Natural killer cell treated with Interleukin-12 subunit alpha and Interleukin-12 subunit beta and Interleukin-15 and Interleukin-18, amount 100 ng/mL, for 72 hours (primary cell): ENCODE measurements around the gene ASCL3. TPM values are rescaled to one million over a fixed set of nuclear protein-coding genes. Genes with fewer than 3 reads are reported as not detected.
"Not testable (repeated sequence)": the region's sequence is repeated elsewhere in the genome, so short reads cannot be mapped to it uniquely, and the experiment has no call there.

Source experiments
- ATAC-seq, 2 donors: fragments of 150-1000 bp; cut with Tn5 transposase in 1 of 2; sonication (Bioruptor Pico), chemical (Tn5 transposase) in 1 of 2; 2 replicates each; pipeline ENCODE4 v1.10.0; 2021
- DNase-seq: peaks from one replicate; pipeline ENCODE4 v3.0.0; 2022; ENCODE audit warnings: low spot score
- H3K27ac Mint-ChIP-seq, 2 donors: 1 replicate in 1 of 2; 2 replicates in 1 of 2; pipeline ENCODE4 v1.8.0; 2022; ENCODE audit warnings: mixed read lengths in 2 of 2, mild to moderate bottlenecking in 1 of 2, moderate library complexity in 1 of 2
- H3K27me3 Mint-ChIP-seq, 2 donors: 1 replicate in 1 of 2; 2 replicates in 1 of 2; pipeline ENCODE4 v1.8.0; 2022; ENCODE audit warnings: mixed read lengths in 2 of 2
- H3K36me3 Mint-ChIP-seq: one replicate; pipeline ENCODE4 v1.8.0; 2022; ENCODE audit warnings: mixed read lengths
- H3K4me1 Mint-ChIP-seq, 2 donors: 1 replicate in 1 of 2; 2 replicates in 1 of 2; pipeline ENCODE4 v1.8.0; 2022; ENCODE audit warnings: low read depth in 2 of 2, mixed read lengths in 2 of 2, mild to moderate bottlenecking in 1 of 2
- H3K4me3 Mint-ChIP-seq: one replicate; pipeline ENCODE4 v1.8.0; 2022; ENCODE audit warnings: mixed read lengths
- H3K9me3 Mint-ChIP-seq: 2 replicates; pipeline ENCODE4 v1.8.0; 2022; ENCODE audit warnings: mixed read lengths
- total RNA-seq, 2 donors: library from RNA; stranded (reverse); gene quantifications; one replicate each; pipeline ENCODE4 v1.2.3, GENCODE V29; 2022

Gene ASCL3
- total RNA-seq, 2 donors from 2014 or later, result not detected

DNA sequence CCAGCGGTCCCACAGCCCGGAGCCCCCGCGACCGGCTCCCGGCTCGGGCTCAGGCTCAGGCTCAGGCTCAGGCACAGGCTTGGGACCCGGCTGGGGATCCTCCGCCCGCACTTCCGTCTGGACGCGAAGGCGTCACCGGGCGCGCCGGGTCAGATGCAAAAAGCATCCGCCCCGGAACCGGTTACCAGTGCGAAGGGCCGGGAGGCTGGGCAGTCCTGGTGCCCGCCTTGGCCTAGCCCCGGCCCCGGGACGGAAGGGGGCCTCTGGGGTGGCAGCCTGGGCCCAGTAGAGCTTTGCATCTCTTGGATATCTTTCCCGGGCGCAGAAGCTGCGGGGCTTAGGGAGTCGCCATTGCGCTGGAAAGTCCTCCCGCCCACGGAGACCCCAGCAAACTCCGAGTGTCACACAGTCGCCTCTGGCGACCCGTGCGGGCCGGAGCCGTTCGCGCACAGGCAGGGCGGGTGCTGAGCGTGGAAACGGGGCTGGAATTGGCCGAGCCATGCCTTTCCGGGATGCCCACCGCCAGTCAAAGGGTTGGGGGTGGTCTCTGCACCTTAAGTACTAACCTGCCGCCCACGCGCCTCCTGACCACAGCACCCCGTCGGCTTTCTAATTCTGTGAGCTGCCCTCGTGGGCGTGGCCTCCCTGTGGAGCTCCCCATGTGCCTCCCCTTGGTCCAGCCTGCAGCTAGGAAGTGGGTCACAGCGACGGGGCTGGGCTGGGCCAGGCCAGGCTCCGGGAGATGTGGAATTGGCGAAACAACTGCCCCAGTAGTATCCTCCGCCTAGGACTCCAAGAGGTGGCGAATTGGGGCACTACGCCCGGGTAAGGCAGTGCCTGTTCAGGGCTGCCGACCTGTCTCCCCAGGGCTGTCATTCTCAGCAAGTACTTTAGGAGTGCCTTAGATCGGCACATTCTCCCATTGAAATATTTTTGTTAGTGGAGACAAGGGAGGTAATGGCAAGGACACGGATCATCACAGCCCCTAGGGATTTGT is 21.8 kb upstream of the ASCL3 start, which contains the start of gene TMEM9B:
Gene TMEM9B, minus strand, starts transcription at position 119 of the 997 bp plus-strand sequence. CDS start 129 bp downstream, outside the sequence.
- H3K27me3 Mint-ChIP-seq, result no peaks in the 10 kb centered on the region
- peaks cover 10% of the 10 kb centered on the region for H3K36me3 Mint-ChIP-seq
- peak within 1 kb of the TSS; percentile 99 for H3K4me3 Mint-ChIP-seq
- DNase-seq (peak; percentile 92), ATAC-seq (peak; percentile 93 to 94)
- H3K27ac Mint-ChIP-seq, result peak within 1 kb of the TSS; percentile 93
- peaks cover 23 to 32% of the 10 kb centered on the region in 2 donors for H3K4me1 Mint-ChIP-seq
- H3K9me3 Mint-ChIP-seq, result no peaks in the 10 kb centered on the region

DNA sequence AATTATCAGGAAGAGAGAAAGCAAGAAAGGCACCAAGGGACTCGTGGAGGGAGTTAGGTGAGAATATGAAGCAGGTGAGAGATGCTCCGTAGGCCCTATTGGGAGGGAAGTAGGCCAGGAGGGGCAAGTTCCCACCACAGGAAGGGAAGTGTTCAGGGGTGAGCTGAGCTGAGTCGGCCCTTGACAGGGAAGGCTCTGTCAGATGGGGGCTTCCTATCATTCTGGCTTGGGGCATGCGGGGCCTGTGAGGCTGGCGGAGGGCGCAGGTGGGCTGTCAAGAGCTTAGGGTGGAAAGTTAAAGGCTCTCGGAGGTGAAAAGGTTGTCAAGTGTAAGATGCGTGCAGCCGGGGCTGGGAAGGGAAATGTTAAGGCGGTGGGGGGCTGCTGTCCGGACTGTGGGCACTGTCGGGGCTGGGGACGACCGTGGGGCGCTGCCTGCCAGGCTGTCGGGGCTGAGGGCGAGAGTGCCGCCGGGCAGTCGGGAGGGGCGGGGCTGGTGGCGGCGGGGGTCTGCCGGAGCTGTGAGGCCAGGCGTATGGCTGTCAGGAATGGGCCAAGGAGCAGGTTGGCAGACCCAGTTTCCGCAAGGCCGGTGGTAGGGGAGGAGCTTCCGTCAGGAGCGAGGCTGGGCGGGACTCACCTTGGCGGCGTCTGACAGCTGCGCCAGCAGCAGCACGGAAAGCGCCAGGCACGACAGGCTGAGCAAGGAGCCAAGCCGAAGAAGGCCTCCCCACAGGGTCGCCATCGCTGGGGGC is 20.9 kb upstream of the ASCL3 start:
- Mint-ChIP-seq H3K36me3 (peaks cover 10% of the 10 kb centered on the region), H3K4me1 (peaks cover 25 to 33% of the 10 kb centered on the region in 2 donors), H3K27ac (peak overlapping the region; percentile 93), H3K4me3 (peak overlapping the region; percentile 99), H3K27me3 (no peaks in the 10 kb centered on the region), H3K9me3 (no peaks in the 10 kb centered on the region)
- DNase-seq (peak; percentile 87), ATAC-seq (peak; percentile 77 to 86)

GRCh38 chr11:8962841-8963240 is 20.0 kb upstream of the ASCL3 start:
- peak overlapping the region; percentile 93 for H3K27ac Mint-ChIP-seq
- ATAC-seq (no peak), DNase-seq (no peak)
- H3K9me3 Mint-ChIP-seq, result no peaks in the 10 kb centered on the region
- no peaks in the 10 kb centered on the region for H3K27me3 Mint-ChIP-seq
- H3K4me1 Mint-ChIP-seq, result peaks cover 25 to 33% of the 10 kb centered on the region in 2 donors
- peak overlapping the region; percentile 99 for H3K4me3 Mint-ChIP-seq
- peaks cover 10% of the 10 kb centered on the region for H3K36me3 Mint-ChIP-seq

DNA sequence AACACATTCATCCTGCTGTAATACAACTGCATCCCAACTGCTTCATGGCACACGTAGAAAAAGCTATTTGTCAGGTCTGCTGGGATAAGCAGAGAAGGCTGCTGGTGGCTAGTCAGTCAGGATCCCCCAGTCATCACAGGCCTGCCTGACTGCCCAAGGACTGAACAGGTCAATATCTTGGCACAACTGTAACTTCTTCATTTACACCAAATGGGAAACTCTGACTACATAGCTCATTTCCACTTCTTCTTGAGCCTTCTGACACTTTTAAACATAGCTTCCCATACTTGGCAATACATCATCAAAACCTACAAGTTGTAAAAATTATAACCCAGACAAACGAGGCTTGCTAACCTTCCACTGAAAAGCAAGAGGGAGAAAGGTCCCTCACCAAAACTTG is 18.6 kb upstream of the ASCL3 start:
- H3K36me3 Mint-ChIP-seq, result peaks cover 10% of the 10 kb centered on the region
- DNase-seq, result no peak
- H3K4me3 Mint-ChIP-seq, result no peak overlapping the region
- no peaks in the 10 kb centered on the region for H3K9me3 Mint-ChIP-seq
- no peak for ATAC-seq
- peak overlapping the region in 1 of 2 donors; percentile 32 for H3K27ac Mint-ChIP-seq
- H3K27me3 Mint-ChIP-seq, result no peaks in the 10 kb centered on the region
- H3K4me1 Mint-ChIP-seq, result peaks cover 31 to 45% of the 10 kb centered on the region in 2 donors

- Mint-ChIP-seq H3K4me3 (no peak overlapping the region), H3K9me3 (no peaks in the 10 kb centered on the region), H3K36me3 (peaks cover 10% of the 10 kb centered on the region), H3K27ac (peak overlapping the region in 1 of 2 donors; percentile 17), H3K4me1 (peaks cover 29 to 40% of the 10 kb centered on the region in 2 donors), H3K27me3 (no peaks in the 10 kb centered on the region)
- ATAC-seq (peak in 1 of 2 donors; percentile 43), DNase-seq (peak; percentile 69)
These were observed 16.8 kb upstream of the ASCL3 start for GRCh38 chr11:8959546-8960166.

GRCh38 chr11:8956860-8957259 is 14.0 kb upstream of the ASCL3 start:
- Mint-ChIP-seq H3K36me3 (peaks cover 4% of the 10 kb centered on the region), H3K27ac (no peak overlapping the region), H3K4me3 (peak overlapping the region; percentile 34), H3K27me3 (no peaks in the 10 kb centered on the region), H3K9me3 (no peaks in the 10 kb centered on the region), H3K4me1 (peaks cover 20 to 26% of the 10 kb centered on the region in 2 donors)
- peak in 1 of 2 donors; percentile 65 for ATAC-seq
- DNase-seq, result no peak

- Mint-ChIP-seq H3K4me3 (no peak overlapping the region), H3K4me1 (peaks cover 0 to under 1% of the 10 kb centered on the region in 2 donors), H3K9me3 (no peaks in the 10 kb centered on the region), H3K27me3 (no peaks in the 10 kb centered on the region), H3K36me3 (peaks cover 18% of the 10 kb centered on the region), H3K27ac (no peak overlapping the region)
- ATAC-seq (no peak), DNase-seq (no peak)
These were observed 6.1 kb upstream of the ASCL3 start for GRCh38 chr11:8948886-8949285.

DNA sequence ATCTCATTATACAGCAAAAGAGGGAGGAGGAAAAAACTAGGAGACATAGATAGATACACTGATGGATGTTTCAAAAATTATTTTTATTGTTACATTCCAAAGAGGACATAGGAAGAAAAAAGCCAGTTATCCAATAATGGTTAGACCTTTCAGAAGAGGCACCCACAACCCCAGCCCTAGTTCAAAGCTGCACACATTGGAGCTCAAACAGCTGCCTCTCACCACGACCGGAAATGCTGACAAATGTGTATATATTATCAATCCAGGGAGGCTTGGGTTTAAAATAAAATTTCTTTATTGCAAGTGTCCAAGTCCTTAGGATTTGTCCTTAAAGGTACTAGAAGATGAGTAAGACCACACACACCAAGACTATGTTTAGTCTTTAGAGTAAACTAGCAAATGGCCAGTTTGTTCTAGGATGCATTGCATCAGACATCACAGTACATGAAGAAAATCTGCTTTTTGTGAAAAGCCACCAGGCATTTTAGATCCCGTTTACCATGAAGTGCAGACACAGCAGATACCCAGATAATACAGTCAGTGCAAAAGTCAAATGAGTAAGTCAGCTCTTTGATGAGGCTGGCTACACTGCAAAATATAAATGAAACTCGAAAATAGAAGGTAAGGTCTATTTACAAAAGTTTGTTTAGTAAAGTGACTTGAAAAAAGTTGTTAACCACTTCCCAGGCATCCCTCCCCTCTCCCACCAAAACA is 4.6 kb upstream of the ASCL3 start:
- H3K27me3 Mint-ChIP-seq, result no peaks in the 10 kb centered on the region
- no peak for DNase-seq
- H3K9me3 Mint-ChIP-seq, result no peaks in the 10 kb centered on the region
- ATAC-seq, result no peak
- peaks cover 18% of the 10 kb centered on the region for H3K36me3 Mint-ChIP-seq
- no peak overlapping the region for H3K4me3 Mint-ChIP-seq
- H3K4me1 Mint-ChIP-seq, result no peaks in the 10 kb centered on the region
- no peak overlapping the region for H3K27ac Mint-ChIP-seq

DNA sequence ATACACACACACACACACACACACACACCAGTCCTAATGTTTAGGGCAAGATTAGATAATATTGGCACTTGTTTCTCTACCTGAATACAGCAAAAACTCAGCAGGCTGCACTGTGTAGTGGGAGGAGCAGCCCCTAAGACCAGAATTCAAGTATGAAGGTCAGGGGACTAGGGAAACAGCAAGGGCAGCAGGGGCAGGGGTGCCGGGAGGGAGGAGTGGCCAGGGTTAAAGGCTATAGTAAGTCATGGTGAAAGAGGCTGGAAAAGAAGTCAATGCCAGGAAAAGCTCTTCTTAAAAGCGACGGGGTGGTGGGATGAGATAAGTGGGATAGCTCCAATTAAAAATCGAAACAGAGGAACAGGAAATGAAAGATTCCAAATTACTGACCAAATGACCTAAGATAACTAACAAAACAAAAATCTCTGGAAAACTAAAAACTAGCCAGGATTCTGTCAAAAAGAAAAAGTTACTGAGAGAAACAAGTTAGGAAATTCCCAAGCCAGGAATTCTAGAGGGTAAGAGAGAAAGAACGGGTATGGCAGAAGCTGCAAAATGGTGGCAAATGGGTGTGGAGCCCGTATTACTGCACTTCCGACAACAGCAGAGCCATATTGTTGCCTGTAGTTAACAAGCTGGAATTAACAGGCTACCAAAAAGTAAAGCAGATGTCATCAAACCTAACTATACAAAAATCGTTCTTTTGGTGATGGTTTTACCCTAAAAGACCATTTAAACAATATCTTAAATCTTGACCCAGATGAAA is 1.3 kb downstream of the ASCL3 start:
- Mint-ChIP-seq H3K27me3 (peaks cover 0 to 7% of the 10 kb centered on the region in 2 donors), H3K4me1 (no peaks in the 10 kb centered on the region), H3K27ac (no peak overlapping the region), H3K36me3 (no peaks in the 10 kb centered on the region), H3K4me3 (no peak overlapping the region), H3K9me3 (no peaks in the 10 kb centered on the region)
- DNase-seq, result no peak
- no peak for ATAC-seq

- H3K9me3 Mint-ChIP-seq, result no peaks in the 10 kb centered on the region
- H3K4me1 Mint-ChIP-seq, result no peaks in the 10 kb centered on the region
- no peak overlapping the region for H3K27ac Mint-ChIP-seq
- H3K4me3 Mint-ChIP-seq, result no peak overlapping the region
- no peaks in the 10 kb centered on the region for H3K36me3 Mint-ChIP-seq
- ATAC-seq (no peak), DNase-seq (no peak)
- peaks cover 0 to 7% of the 10 kb centered on the region in 2 donors for H3K27me3 Mint-ChIP-seq
These were observed 5.2 kb downstream of the ASCL3 start for GRCh38 chr11:8937659-8938058.

- Mint-ChIP-seq H3K9me3 (no peaks in the 10 kb centered on the region), H3K4me1 (no peaks in the 10 kb centered on the region), H3K36me3 (no peaks in the 10 kb centered on the region), H3K4me3 (no peak overlapping the region), H3K27ac (no peak overlapping the region), H3K27me3 (peaks cover 0 to 7% of the 10 kb centered on the region in 2 donors)
- ATAC-seq (no peak), DNase-seq (no peak)
These were observed 5.7 kb downstream of the ASCL3 start for GRCh38 chr11:8937159-8937558.

GRCh38 chr11:8935789-8936188 is 7.0 kb downstream of the ASCL3 start:
- H3K4me3 Mint-ChIP-seq, H3K27me3 Mint-ChIP-seq, H3K36me3 Mint-ChIP-seq, DNase-seq, ATAC-seq, H3K27ac Mint-ChIP-seq, H3K4me1 Mint-ChIP-seq, H3K9me3 Mint-ChIP-seq: not testable (repeated sequence)
